Testis (tissue), 2 donors: ENCODE measurements around the gene EZH2.

Experiments used
- POLR2A ChIP-seq: fragments of 450-650 bp; IDR thresholded peaks from one replicate; pipeline ENCODE4 v1.6.1; 2017; ENCODE audit warnings: antibody characterized with exemption, mild to moderate bottlenecking, moderate library complexity
- TF ChIP-seq, protein P1 (sequence below), 3 experiments: fragments of 450-650 bp in 2 of 3; fragments of 200-600 bp in 1 of 3; sonication (generic) in 1 of 3; IDR thresholded peaks; one replicate each; pipeline ENCODE4 v1.5.1; 2016 to 2019; ENCODE audit warnings: antibody characterized with exemption in 3 of 3, mild to moderate bottlenecking in 2 of 3, moderate library complexity in 1 of 3

- no peak for TF ChIP-seq POLR2A
- TF ChIP-seq, protein P1, sequence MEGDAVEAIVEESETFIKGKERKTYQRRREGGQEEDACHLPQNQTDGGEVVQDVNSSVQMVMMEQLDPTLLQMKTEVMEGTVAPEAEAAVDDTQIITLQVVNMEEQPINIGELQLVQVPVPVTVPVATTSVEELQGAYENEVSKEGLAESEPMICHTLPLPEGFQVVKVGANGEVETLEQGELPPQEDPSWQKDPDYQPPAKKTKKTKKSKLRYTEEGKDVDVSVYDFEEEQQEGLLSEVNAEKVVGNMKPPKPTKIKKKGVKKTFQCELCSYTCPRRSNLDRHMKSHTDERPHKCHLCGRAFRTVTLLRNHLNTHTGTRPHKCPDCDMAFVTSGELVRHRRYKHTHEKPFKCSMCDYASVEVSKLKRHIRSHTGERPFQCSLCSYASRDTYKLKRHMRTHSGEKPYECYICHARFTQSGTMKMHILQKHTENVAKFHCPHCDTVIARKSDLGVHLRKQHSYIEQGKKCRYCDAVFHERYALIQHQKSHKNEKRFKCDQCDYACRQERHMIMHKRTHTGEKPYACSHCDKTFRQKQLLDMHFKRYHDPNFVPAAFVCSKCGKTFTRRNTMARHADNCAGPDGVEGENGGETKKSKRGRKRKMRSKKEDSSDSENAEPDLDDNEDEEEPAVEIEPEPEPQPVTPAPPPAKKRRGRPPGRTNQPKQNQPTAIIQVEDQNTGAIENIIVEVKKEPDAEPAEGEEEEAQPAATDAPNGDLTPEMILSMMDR (IDR thresholded peaks at IDR 0.05) = no peak
Observed at GRCh38 chr7:148773334-148773733, 110.8 kb downstream of the EZH2 start.
